Skin of body (tissue), 3 donors: Measurements from ENCODE around the gene ARHGEF33. TPM values are rescaled to one million over a fixed set of nuclear protein-coding genes. Genes with fewer than 3 reads are reported as not detected.

Experiments
- DNase-seq: peaks from one replicate; lab custom pipeline; 2025; lab: John Stamatoyannopoulos, UW
- small RNA-seq: library from RNA; depleted of rRNA; stranded (forward); fragments of <200 nt; gene quantifications from one replicate; pipeline ENCODE3, GENCODE V24; 2014; ENCODE audit warnings: low replicate concordance
- total RNA-seq: library from RNA; depleted of rRNA; stranded (reverse); fragments of >200 nt; gene quantifications from one replicate; pipeline ENCODE4 v1.2.3, GENCODE V29; 2014

The ARHGEF33 gene
- total RNA-seq, 1 donor from 2014 or later = 1.7 TPM

DNA sequence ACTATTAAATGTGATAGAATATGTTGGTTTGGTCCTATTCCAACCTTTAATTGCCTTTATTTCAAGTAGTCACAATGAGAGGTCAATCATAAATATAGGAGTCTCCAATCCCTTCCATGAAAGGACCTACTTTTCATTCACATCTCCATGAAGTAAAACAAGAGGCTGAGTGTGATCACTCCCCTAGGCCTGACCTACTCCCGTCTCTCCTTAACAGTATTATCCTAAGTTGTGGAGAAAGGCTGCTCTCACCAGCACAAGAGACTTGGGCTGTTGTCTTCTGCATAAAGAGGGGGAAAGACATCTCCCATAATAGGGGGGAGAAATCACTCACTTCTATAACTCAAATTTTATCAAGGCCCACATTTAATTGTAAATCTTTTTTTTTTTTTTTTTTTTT is 125.7 kb downstream of the ARHGEF33 start:
- DNase-seq = no peak

GRCh38 chr2:39017334-39017733 is 127.7 kb downstream of the ARHGEF33 start:
- DNase-seq = no peak

- DNase-seq = no peak
Observed at GRCh38 chr2:39018638-39019037, 129.0 kb downstream of the ARHGEF33 start.

DNA sequence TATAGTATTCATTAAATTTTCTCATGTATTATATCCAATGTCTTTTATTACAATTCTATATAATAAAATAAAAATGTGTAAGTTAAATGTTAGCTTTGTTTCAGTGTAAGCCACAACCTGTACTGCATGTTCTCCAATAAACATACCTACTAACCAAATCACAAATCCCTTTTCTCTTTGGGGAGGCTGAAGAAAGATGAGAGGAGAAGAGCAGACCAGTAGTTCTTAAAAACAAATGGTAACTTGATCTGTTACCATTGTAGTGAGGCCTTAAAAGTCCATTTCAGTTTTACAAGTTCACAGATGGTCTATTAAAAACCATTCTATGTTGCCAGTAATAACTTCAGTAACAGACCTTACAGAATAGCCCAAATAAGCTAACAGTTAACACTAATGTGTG is 130.7 kb downstream of the ARHGEF33 start:
- DNase-seq = no peak

- DNase-seq = no peak
Observed at GRCh38 chr2:39022642-39023235, 133.1 kb downstream of the ARHGEF33 start.

DNA sequence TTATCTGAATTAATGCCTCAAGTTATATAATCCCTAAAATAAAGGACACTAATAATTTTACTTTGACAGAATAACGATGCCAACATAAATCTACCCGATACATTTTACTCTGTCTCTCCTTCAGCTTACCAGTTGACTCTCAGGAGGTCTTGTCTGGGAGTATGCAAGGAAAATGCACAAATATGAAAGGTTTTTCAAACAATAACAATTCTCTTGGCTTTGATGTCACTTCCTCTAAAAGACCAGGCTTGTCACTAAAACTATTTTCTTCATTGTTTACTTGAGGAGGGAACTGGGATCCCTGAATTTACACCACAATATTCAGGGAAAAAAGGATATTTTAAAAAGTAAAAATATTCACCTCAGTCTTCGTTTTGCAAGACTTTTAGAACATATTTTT is 134.0 kb downstream of the ARHGEF33 start:
- DNase-seq = no peak

DNA sequence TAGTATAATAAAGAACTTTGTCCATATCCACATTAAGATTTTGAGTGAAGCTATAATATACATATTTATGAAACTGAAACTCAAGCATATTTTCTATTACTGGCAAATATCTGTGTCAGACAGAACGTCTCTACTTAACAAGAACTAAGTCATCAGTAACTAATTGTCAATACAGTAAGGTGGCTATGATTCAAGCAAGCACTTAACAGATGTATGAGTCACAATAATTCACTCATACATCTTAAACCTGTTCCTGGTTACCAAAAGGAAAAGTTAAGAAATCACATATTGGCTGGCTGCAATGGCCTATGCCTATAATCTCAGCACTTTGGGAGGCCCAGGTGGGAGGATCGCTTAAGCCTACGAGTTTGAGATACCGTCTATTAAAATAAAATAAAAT is 135.2 kb downstream of the ARHGEF33 start:
- DNase-seq = no peak

Small RNA genes within 50 kb of the gene (small RNA-seq; reads per million reads assigned to genes)
- gene RN7SL96P (not detected), gene RNU6-851P (not detected)

Other genes with a start within 250 kb of the ARHGEF33 start
- gene GALM, start 223.8 kb upstream of the ARHGEF33 start, total RNA-seq = 7.1 TPM
- 111 TPM for gene SRSF7, start 138.5 kb upstream of the ARHGEF33 start, total RNA-seq
- 8.8 TPM for gene GEMIN6, start 111.7 kb upstream of the ARHGEF33 start, total RNA-seq
- gene DHX57, start 13.9 kb upstream of the ARHGEF33 start, total RNA-seq = 20.3 TPM
- gene MORN2, start 13.9 kb upstream of the ARHGEF33 start, total RNA-seq = 12.5 TPM
- 32.3 TPM for gene SOS1, start 231.2 kb downstream of the ARHGEF33 start, total RNA-seq